Neural cell (in vitro differentiated cells): Measurements from ENCODE around the gene XG. TPM values are rescaled to one million over a fixed set of nuclear protein-coding genes. Genes with fewer than 3 reads are reported as not detected.

ENCODE experiments used
- H2AFZ ChIP-seq: fragments of 200-600, 300-800 bp; sonication (generic), shearing (Covaris generic); 2 replicates; pipeline ENCODE4 v1.6.0; 2014; ENCODE audit warnings: low read depth, mild to moderate bottlenecking, antibody characterized with exemption, low read length, moderate library complexity
- H3F3A ChIP-seq: fragments of 200-600 bp; shearing (Covaris generic); 2 replicates; pipeline ENCODE4 v1.6.1; 2016; ENCODE audit warnings: mild to moderate bottlenecking, moderate library complexity, mixed read lengths, antibody characterized with exemption, low read length; ENCODE audit not compliant: insufficient read depth, poor library complexity, severe bottlenecking
- H3K27ac ChIP-seq: fragments of 200-600, 300-800 bp; sonication (generic), shearing (Covaris generic); 2 replicates; pipeline ENCODE4 v1.5.1; 2014; ENCODE audit warnings: mild to moderate bottlenecking, low read length, moderate library complexity
- H3K27me3 ChIP-seq: fragments of 300-800, 200-600 bp; sonication (generic), shearing (Covaris generic); 2 replicates; pipeline ENCODE4 v1.6.0; 2014; ENCODE audit warnings: mild to moderate bottlenecking, low read depth, low read length, moderate library complexity; ENCODE audit not compliant: insufficient read depth
- H3K36me3 ChIP-seq: fragments of 300-800, 200-600 bp; sonication (generic), shearing (Covaris generic); 2 replicates; pipeline ENCODE4 v1.5.1; 2014; ENCODE audit warnings: mild to moderate bottlenecking, antibody characterized with exemption, low read length, moderate library complexity; ENCODE audit not compliant: insufficient read depth
- H3K4me2 ChIP-seq: fragments of 300-800, 200-600 bp; sonication (generic), shearing (Covaris generic); 2 replicates; pipeline ENCODE4 v1.6.0; 2014; ENCODE audit warnings: mild to moderate bottlenecking, low read length
- H3K4me3 ChIP-seq: fragments of 300-800, 200-600 bp; sonication (generic), shearing (Covaris generic); 2 replicates; pipeline ENCODE4 v1.5.1; 2014; ENCODE audit warnings: mild to moderate bottlenecking, low read length, moderate library complexity
- H3K79me2 ChIP-seq: fragments of 200-600 bp; shearing (Covaris generic); replicated peaks from 2 replicates; pipeline ENCODE4 v1.6.0; 2014; ENCODE audit warnings: mild to moderate bottlenecking, low read length, moderate library complexity; ENCODE audit not compliant: insufficient read depth
- H3K9ac ChIP-seq: fragments of 300-800, 200-600 bp; sonication (generic), shearing (Covaris generic); 2 replicates; pipeline ENCODE4 v1.6.1; 2016; ENCODE audit warnings: mild to moderate bottlenecking, low read length, mixed read lengths
- H3K9me2 ChIP-seq: fragments of 200-600 bp; shearing (Covaris generic); 2 replicates; pipeline ENCODE4 v1.6.1; 2016; ENCODE audit warnings: mild to moderate bottlenecking, low read length, mixed read lengths; ENCODE audit not compliant: insufficient read depth
- H3K9me3 ChIP-seq: fragments of 200-600, 300-800 bp; sonication (generic), shearing (Covaris generic); 2 replicates; pipeline ENCODE4 v1.6.1; 2016; ENCODE audit warnings: mild to moderate bottlenecking, mixed run types, low read length, moderate library complexity, mixed read lengths
- H4K20me1 ChIP-seq: fragments of 200-600 bp; shearing (Covaris generic); 2 replicates; pipeline ENCODE4 v1.6.1; 2016; ENCODE audit warnings: mild to moderate bottlenecking, mixed run types; ENCODE audit not compliant: insufficient read depth
- CTCF ChIP-seq: fragments of 450-650 bp; IDR thresholded peaks from 2 replicates; pipeline ENCODE4 v1.5.1; 2014; ENCODE audit warnings: antibody characterized with exemption, mild to moderate bottlenecking, moderate library complexity; ENCODE audit not compliant: poor library complexity, severe bottlenecking
- EP300 ChIP-seq: fragments of 450-650 bp; conservative IDR thresholded peaks from 2 replicates; pipeline ENCODE4 v1.6.1; 2014; ENCODE audit warnings: antibody characterized with exemption, mild to moderate bottlenecking, moderate library complexity; ENCODE audit not compliant: poor library complexity, severe bottlenecking
- EZH2 ChIP-seq: fragments of 200-600, 300-800 bp; shearing (Covaris generic), sonication (generic); IDR thresholded peaks from 2 replicates; pipeline ENCODE4 v1.6.1; 2014; ENCODE audit warnings: antibody characterized with exemption, low read length, borderline replicate concordance, mild to moderate bottlenecking; ENCODE audit not compliant: insufficient read depth, poor library complexity, severe bottlenecking
- MXI1 ChIP-seq: fragments of 450-650 bp; conservative IDR thresholded peaks from 2 replicates; pipeline ENCODE4 v1.6.1; 2014; ENCODE audit warnings: antibody characterized with exemption, mild to moderate bottlenecking; ENCODE audit not compliant: poor library complexity, severe bottlenecking
- POLR2AphosphoS5 ChIP-seq: IDR thresholded peaks from 2 replicates; pipeline ENCODE4 v1.6.1; 2012
- RAD21 ChIP-seq: fragments of 450-650 bp; conservative IDR thresholded peaks from 2 replicates; pipeline ENCODE4 v1.6.1; 2014; ENCODE audit warnings: antibody characterized with exemption, mild to moderate bottlenecking, moderate library complexity
- REST ChIP-seq: IDR thresholded peaks from 2 replicates; pipeline ENCODE4 v1.6.1; 2012; ENCODE audit warnings: borderline replicate concordance
- SMC3 ChIP-seq: fragments of 450-650 bp; conservative IDR thresholded peaks from 2 replicates; pipeline ENCODE4 v1.6.1; 2014; ENCODE audit warnings: antibody characterized with exemption, mild to moderate bottlenecking, moderate library complexity; ENCODE audit not compliant: poor library complexity
- TAF1 ChIP-seq: IDR thresholded peaks from 2 replicates; pipeline ENCODE4 v1.6.1; 2012; ENCODE audit warnings: low read depth
- polyA plus RNA-seq: library from polyadenylated mRNA; depleted of rRNA; stranded (reverse); fragments of >200 nt; gene quantifications from 2 replicates; pipeline ENCODE4 v1.2.3, GENCODE V29; 2014

The XG gene
- polyA plus RNA-seq, 1 donor from 2014 or later: 0.37 TPM

GRCh38 chrX:2784026-2784425 is 32.2 kb downstream of the XG start:
- H3K9ac ChIP-seq: no peak overlapping the region

GRCh38 chrX:2785538-2785937 is 33.7 kb downstream of the XG start:
- no peaks in the 10 kb centered on the region for H3K36me3 ChIP-seq
- no peaks in the 10 kb centered on the region for H3K79me2 ChIP-seq
- no peaks in the 10 kb centered on the region for H3K27me3 ChIP-seq
- H3K9ac ChIP-seq: no peak overlapping the region
- no peaks in the 10 kb centered on the region for H3K9me3 ChIP-seq
- no peak for TF ChIP-seq POLR2AphosphoS5
- no peak for TF ChIP-seq TAF1
- no peaks in the 10 kb centered on the region for H3K9me2 ChIP-seq
- no peaks in the 10 kb centered on the region for H4K20me1 ChIP-seq
- H3K4me2 ChIP-seq: no peak overlapping the region
- H2AFZ ChIP-seq: no peak overlapping the region
- no peak overlapping the region for H3K4me3 ChIP-seq
- H3K27ac ChIP-seq: no peak overlapping the region
- H3F3A ChIP-seq: no peaks in the 10 kb centered on the region

More at GRCh38 chrX:2784026-2784425, 32.2 kb downstream of the XG start:
- H4K20me1 ChIP-seq: no peaks in the 10 kb centered on the region
- no peaks in the 10 kb centered on the region for H3F3A ChIP-seq
- H3K9me2 ChIP-seq: no peaks in the 10 kb centered on the region
- H3K36me3 ChIP-seq: no peaks in the 10 kb centered on the region
- TF ChIP-seq MXI1 (no peak), TAF1 (no peak), CTCF (no peak), REST (no peak), RAD21 (no peak), SMC3 (no peak), EP300 (no peak), EZH2 (no peak)
- no peaks in the 10 kb centered on the region for H3K27me3 ChIP-seq
- no peaks in the 10 kb centered on the region for H3K79me2 ChIP-seq
- no peak overlapping the region for H3K4me3 ChIP-seq
- no peaks in the 10 kb centered on the region for H3K9me3 ChIP-seq
- no peak overlapping the region for H2AFZ ChIP-seq
- no peak overlapping the region for H3K27ac ChIP-seq
- H3K4me2 ChIP-seq: no peak overlapping the region

GRCh38 chrX:2788980-2789379 is 37.1 kb downstream of the XG start:
- H3K9me2 ChIP-seq: no peaks in the 10 kb centered on the region
- no peaks in the 10 kb centered on the region for H3K9me3 ChIP-seq
- H3K4me2 ChIP-seq: no peak overlapping the region
- no peaks in the 10 kb centered on the region for H3F3A ChIP-seq
- H3K4me3 ChIP-seq: no peak overlapping the region
- TF ChIP-seq SMC3 (no peak), RAD21 (no peak), CTCF (no peak), MXI1 (no peak), POLR2AphosphoS5 (no peak), REST (no peak), EZH2 (no peak), TAF1 (no peak), EP300 (no peak)
- H4K20me1 ChIP-seq: no peaks in the 10 kb centered on the region
- no peaks in the 10 kb centered on the region for H3K79me2 ChIP-seq
- H3K36me3 ChIP-seq: no peaks in the 10 kb centered on the region
- no peak overlapping the region for H3K27ac ChIP-seq
- H3K27me3 ChIP-seq: no peaks in the 10 kb centered on the region
- H3K9ac ChIP-seq: no peak overlapping the region
- H2AFZ ChIP-seq: no peak overlapping the region
